GM13977 (cell line): ENCODE data around the gene GRIN3B.

ENCODE experiments used
- DNase-seq: peaks from one replicate; pipeline ENCODE4 v3.0.0; 2012; ENCODE audit warnings: low spot score
- in situ Hi-C: fragments of 300-500 bp; cut with MboI; formaldehyde crosslinking; loops from one replicate; pipeline ENCODE4 v1.12.0; 2022; ENCODE audit warnings: low sequenced_read_pairs, low pct_unique_long_range_greater_than_20kb, mixed read lengths, inconsistent platforms; ENCODE audit not compliant: unreplicated experiment
- TF ChIP-seq, protein P1 (sequence below): IDR thresholded peaks from 2 replicates; pipeline ENCODE4 v1.5.1; 2012; ENCODE audit warnings: mild to moderate bottlenecking, control low read depth; ENCODE audit not compliant: insufficient read depth; ENCODE audit errors: extremely low read depth, missing control alignments

Gene GRIN3B

DNA sequence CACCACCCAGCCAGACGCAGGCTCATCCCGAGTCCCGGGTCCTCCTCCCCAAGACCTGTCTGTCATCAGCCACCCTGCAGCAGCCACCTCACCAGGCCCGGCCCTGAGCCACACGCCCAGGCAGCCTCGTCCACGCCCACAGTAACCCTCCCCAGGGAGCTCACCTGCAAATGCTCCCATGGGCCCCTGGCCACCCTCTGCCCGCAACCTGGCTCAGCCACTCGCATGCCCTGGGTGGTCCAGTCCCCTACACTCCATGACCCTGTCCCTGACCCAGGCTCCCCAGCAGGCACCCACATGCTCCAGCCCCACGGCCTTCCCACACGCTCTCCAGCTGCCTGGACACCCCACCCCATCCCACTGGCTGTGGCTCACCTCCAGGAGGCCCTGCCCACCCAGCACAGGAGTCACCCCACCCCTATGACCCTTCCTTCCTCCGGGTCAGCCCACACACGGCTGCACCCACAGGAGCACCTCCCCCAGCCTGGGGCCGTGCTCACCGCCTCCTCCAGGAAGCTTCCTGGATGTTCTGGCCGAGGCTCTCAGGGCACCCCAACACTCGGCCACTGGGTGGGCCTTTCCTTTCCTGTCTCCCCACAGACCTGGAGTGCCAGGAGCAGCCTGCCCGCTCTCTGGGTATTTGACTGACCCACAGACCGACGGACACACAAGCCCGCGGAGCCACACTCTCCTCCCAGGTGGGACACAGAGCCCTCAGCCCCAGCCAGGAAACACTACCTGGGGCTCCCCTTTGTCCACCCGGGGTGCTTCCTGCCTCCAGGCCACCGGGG lies 17.1 kb downstream of the GRIN3B start:
- no peak for DNase-seq
- TF ChIP-seq, protein P1, sequence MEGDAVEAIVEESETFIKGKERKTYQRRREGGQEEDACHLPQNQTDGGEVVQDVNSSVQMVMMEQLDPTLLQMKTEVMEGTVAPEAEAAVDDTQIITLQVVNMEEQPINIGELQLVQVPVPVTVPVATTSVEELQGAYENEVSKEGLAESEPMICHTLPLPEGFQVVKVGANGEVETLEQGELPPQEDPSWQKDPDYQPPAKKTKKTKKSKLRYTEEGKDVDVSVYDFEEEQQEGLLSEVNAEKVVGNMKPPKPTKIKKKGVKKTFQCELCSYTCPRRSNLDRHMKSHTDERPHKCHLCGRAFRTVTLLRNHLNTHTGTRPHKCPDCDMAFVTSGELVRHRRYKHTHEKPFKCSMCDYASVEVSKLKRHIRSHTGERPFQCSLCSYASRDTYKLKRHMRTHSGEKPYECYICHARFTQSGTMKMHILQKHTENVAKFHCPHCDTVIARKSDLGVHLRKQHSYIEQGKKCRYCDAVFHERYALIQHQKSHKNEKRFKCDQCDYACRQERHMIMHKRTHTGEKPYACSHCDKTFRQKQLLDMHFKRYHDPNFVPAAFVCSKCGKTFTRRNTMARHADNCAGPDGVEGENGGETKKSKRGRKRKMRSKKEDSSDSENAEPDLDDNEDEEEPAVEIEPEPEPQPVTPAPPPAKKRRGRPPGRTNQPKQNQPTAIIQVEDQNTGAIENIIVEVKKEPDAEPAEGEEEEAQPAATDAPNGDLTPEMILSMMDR: no peak
- in situ Hi-C loops: no loop called here

DNA sequence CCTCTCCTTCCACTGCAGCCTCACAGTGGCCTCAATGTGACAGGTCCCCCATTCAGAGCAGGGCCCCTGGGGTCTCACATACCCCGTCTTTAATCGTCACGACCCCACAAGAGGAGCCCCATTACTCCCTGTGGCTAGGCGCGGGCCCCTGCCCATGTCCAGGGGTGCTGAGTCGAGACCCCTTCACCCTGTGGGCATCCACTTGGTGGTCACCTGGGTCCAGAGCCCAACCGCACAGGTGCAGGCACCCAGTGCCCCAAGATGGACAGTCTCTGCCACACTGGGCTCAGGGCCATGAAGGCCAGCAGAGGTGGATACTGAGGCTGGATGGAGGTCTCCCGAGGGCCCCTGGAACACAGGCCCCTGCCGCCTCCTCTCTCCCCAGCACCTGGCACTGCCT lies 17.7 kb downstream of the GRIN3B start:
- DNase-seq: no peak
- TF ChIP-seq, protein P1: no peak
- in situ Hi-C loops: no loop called here

DNA sequence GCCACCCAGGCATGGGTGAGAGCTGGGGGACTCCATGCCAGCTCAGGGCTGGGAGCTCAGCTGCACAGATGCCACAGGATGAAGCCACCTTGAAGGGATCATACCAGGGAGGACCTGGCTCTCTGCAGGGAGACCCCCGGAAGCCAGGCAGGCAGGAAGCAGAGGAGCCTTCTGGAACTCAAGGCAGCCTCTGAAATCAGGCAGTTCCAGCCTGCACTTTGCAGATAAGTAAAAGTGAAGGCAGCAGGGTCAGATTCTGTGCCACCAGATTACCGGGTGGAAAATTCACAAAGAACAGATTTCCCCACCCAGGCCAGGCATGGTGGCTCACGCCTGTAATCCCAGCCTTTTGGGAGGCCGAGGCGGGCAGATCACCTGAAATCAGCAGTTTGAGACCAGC lies 18.2 kb downstream of the GRIN3B start:
- no peak for DNase-seq
- in situ Hi-C loops: no loop called here
- TF ChIP-seq, protein P1: no peak

DNA sequence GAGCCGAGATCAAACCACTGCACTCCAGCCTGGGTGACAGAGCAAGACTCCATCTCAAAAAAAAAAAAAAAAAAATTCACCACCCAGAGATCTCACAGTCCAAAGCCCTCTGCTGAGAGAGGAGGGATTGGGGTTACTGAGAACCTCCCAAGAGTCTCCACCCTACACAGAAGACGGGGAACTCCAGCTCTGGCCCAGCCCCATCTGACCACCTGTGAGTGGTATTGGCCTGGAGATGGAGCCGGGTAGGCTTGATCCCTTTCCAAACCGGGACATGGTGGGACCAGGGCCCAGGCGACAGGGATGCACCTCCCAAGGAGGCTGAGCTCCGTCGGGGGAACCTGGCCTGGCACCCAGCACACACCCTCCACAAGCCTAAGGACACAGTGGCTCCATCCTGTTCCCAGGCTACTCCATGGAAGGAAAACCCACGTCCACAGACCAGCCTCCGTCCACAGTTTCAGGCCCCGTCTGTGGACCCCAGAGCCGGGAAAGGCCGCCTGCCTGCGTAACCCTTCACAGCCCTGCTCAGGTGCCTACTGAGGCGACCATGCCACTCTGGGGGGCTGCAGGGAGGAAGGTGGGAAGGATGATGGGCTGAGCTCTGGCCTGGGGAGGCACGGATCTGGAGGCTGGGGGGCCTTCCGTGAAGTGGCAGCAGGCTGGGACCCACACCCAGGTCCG lies 18.9 kb downstream of the GRIN3B start:
- in situ Hi-C loops: no loop called here
- TF ChIP-seq, protein P1: no peak
- DNase-seq: no peak

DNA sequence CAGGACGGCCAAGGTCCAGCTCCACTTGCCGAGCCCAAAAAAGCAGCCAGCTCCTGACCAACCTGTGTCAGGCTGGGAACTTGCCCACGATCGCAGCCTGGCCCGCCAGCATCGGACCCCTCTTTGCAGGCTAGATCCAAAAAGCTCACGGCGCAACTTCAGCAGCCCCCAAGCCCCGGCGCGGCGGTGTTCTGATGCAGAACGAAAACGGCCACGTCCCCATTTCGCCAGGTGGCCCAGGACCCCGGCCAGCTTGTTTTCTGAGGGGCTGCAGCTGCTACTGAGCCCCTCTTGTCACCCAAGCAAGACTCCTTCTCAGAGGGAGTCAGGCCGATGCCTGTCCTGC lies 19.4 kb downstream of the GRIN3B start:
- TF ChIP-seq, protein P1: no peak
- no peak for DNase-seq
- in situ Hi-C loops: no loop called here

DNA sequence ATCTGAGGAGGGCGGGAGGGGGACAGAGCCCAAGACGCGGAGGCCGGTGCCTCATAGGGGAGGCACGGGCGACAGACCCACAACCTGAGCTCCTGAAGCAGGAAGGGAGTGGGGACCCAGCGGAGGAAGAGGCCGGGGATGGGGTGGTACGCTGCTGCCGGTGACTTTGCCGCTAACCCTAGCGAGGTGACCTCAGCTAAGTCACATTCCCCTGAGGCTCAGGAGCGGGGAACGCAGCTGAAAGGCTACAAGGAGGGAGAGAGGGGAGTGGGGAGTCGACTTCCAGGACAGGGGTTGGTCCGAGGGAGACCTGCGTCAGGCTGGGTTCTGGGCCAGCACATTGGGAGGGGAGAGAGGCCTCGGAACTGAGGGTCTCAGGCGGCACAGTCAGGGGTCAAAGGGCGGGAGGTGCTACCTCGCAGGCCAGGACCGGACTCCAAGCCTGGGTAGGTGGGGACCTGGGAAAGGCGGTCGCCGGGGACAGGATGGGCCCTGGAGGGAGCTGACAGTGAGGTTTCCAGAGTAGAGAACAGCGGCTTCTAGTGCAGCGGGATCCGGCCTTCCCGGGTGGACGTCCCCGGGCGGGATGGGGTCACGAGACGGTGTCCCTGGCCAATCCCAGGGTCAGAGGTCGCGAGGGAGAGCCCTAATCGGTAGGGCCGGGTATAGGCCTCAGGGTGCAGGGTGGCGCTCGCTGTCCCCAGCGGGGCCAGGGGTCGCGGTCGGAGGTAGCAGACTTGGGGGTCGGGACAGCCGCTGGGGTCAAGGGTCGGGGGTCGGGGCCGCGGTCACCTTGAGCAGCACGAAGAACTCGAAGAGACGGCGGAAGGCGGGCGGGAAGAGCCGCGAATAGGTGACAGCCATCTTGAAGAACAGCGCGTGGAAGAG lies 20.0 kb downstream of the GRIN3B start:
- TF ChIP-seq, protein P1: no peak
- in situ Hi-C loops: no loop called here
- DNase-seq: no peak
